ENCODE data around the gene WIZ. TPM values are rescaled to one million over a fixed set of nuclear protein-coding genes. Genes with fewer than 3 reads are reported as not detected.

WIZ gene
- total and polyA plus RNA-seq, 2 of the 8 experiments (the other 6 are each of a cell fraction or from before 2014, with no cell fraction given) = 12.5 to 33.2 TPM

- H2BK15ac ChIP-seq (ENCODE audit: low read length) = peak overlapping the region; percentile 10; the same call in 1 of the 2 replicates
- peak overlapping the region; percentile 90 to 100 (median 98) for H3K9ac ChIP-seq (replicated peaks in 1 of 4; ENCODE audit: extremely low read depth in 1 of 4, low read depth in 3 of 4, low read length in 3 of 4)
- no peak overlapping the region for H3K23ac ChIP-seq (ENCODE audit: insufficient read length)
- no peak overlapping the region for H2BK120ac ChIP-seq (replicated peaks; ENCODE audit: low read depth, low read length)
- peaks cover 0 to 6% (median 2%) of the 10 kb centered on the region in 4 experiments; a peak in 5 of 8 replicates for H3K36me3 ChIP-seq (ENCODE audit: control insufficient read depth in 2 of 4, insufficient read depth in 4 of 4, low read length in 3 of 4)
- no peaks in the 10 kb centered on the region for H3K9me3 ChIP-seq (ENCODE audit: insufficient read depth in 2 of 2, low read depth in 1 of 2, low read length in 1 of 2)
- H3K56ac ChIP-seq (replicated peaks; ENCODE audit: insufficient read length, low read depth, low read length) = no peak overlapping the region
- H4K20me1 ChIP-seq (replicated peaks in 1 of 2; ENCODE audit: control insufficient read depth in 1 of 2, insufficient read depth in 2 of 2, low read length in 2 of 2) = peaks cover 8 to 34% of the 10 kb centered on the region in 2 experiments
- H2BK12ac ChIP-seq (ENCODE audit: low read depth, low read length) = peak overlapping the region; percentile 75; the same call in 1 of the 2 replicates
- H3K23me2 ChIP-seq (ENCODE audit: low read depth, low read length) = peaks cover 10% of the 10 kb centered on the region
- peak overlapping the region; percentile 91 to 92 for H3K4me2 ChIP-seq (ENCODE audit: insufficient read depth in 1 of 2, low read depth in 2 of 2, low read length in 2 of 2)
- no peaks in the 10 kb centered on the region for H3K27me3 ChIP-seq (replicated peaks in 1 of 4; ENCODE audit: control insufficient read depth in 3 of 4, extremely low read depth in 1 of 4, insufficient read depth in 3 of 4, low read length in 3 of 4)
- H3K18ac ChIP-seq (ENCODE audit: extremely low read depth, low read length) = 0 out of 2 replicates have a peak overlapping the region, but pooled peaks have one; percentile 48
- H2BK5ac ChIP-seq (ENCODE audit: low read depth, low read length) = peak overlapping the region; percentile 92
- peak overlapping the region; percentile 97 for H3K27ac ChIP-seq (ENCODE audit: low read depth, low read length)
- no peak overlapping the region; the same call in 1 of the 2 replicates for H2AK5ac ChIP-seq (ENCODE audit: low read depth, low read length)
- peak overlapping the region; percentile 65 for H3K4ac ChIP-seq (replicated peaks; ENCODE audit: insufficient read length, low read depth, low read length)
- POLR2A ChIA-PET (ENCODE audit: partially characterized antibody) = interaction anchor here (0.6 to 5.6 kb wide), 48 partner anchors 9 to 732 kb away, joined by 3 to 60 read pairs (median 4); partner anchors contain the start of genes AKAP8L, BRD4 and NOTCH3
- no peak overlapping the region for H3K14ac ChIP-seq (ENCODE audit: insufficient read length)
- H3K4me1 ChIP-seq (replicated peaks in 1 of 4; ENCODE audit: control insufficient read depth in 3 of 4, insufficient read depth in 4 of 4, low read length in 3 of 4) = peaks cover 0 to 9% (median 6%) of the 10 kb centered on the region in 4 experiments; a peak in 6 of 7 replicates
- FAIRE-seq = no peak
- H4K5ac ChIP-seq (ENCODE audit: insufficient read length, low read depth, low read length) = no peak overlapping the region
- peak overlapping the region; percentile 71 for H4K91ac ChIP-seq (replicated peaks; ENCODE audit: insufficient read length, low read length)
- DNase-seq (ENCODE audit: low read depth in 1 of 2, low spot score in 2 of 2) = no peak
- WGBS, 2 experiments (ENCODE audit: extremely low coverage in 1 of 2, insufficient coverage in 1 of 2, insufficient read length in 1 of 2, insufficient replicate concordance in 2 of 2, low coverage in 1 of 2, low lambda C conversion rate in 2 of 2, missing lambda C conversion rate in 1 of 2) = 3% methylated on average over 22 of the region's 22 CpGs; no CpG with 5 or more reads in 1 of the 2 experiments
- CTCF ChIA-PET (ENCODE audit: partially characterized antibody) = interaction anchor here (0.6 to 1.9 kb wide), 7 partner anchors 8 to 224 kb away, joined by 3 to 5 read pairs (median 3); no protein-coding TSS in a partner anchor
- H3K4me3 ChIP-seq (ENCODE audit: extremely low read depth in 1 of 4, insufficient read depth in 2 of 4, low read depth in 3 of 4, low read length in 4 of 4) = peak overlapping the region; percentile 84 to 99 (median 94)
- H3K79me1 ChIP-seq (ENCODE audit: low read depth, low read length) = peaks cover 15% of the 10 kb centered on the region; the same call in 1 of the 2 replicates
- no peak overlapping the region for H2AFZ ChIP-seq (ENCODE audit: low read length)
- peaks cover 35 to 52% of the 10 kb centered on the region in 2 experiments for H3K79me2 ChIP-seq (ENCODE audit: control insufficient read depth in 1 of 2, insufficient read depth in 2 of 2, low read length in 2 of 2)
- no peak overlapping the region for H2BK20ac ChIP-seq (ENCODE audit: low read length)
- H4K8ac ChIP-seq (ENCODE audit: extremely low read depth, insufficient read depth, low read length) = peak overlapping the region; percentile 99
- TF ChIP-seq POLR2A (IDR thresholded peaks at IDR 0.05; ENCODE audit: control extremely low read depth in 1 of 2, low read depth in 2 of 2, low read length in 2 of 2) (no peak), RBBP5 (IDR thresholded peaks at IDR 0.05; ENCODE audit: borderline replicate concordance, low read depth, low read length) (0 out of 2 replicates have a peak, but pooled peaks have one; percentile 21), SAP30 (IDR thresholded peaks at IDR 0.05; ENCODE audit: insufficient read depth, insufficient replicate concordance, low read length) (peak; percentile 81), E2F6 (IDR thresholded peaks at IDR 0.05) (no peak), KDM4A (IDR thresholded peaks at IDR 0.05; ENCODE audit: low read depth, low read length, severe bottlenecking) (peak; percentile 18), RFX5 (IDR thresholded peaks at IDR 0.05; ENCODE audit: borderline replicate concordance, low read depth, low read length) (no peak), MAX (IDR thresholded peaks at IDR 0.05) (peak; percentile 57), SP1 (IDR thresholded peaks at IDR 0.05; ENCODE audit: low read depth, low read length) (no peak), TCF12 (IDR thresholded peaks at IDR 0.05; ENCODE audit: low read depth, low read length) (no peak), SIN3A (conservative IDR thresholded peaks at IDR 0.05 in 1 of 2, IDR thresholded peaks at IDR 0.05 in 1 of 2; ENCODE audit: low read depth in 1 of 2, low read length in 2 of 2) (peak; percentile 62 to 64; a peak in 1 of 4 replicates)
These were observed 71.1 kb downstream of the WIZ start for GRCh38 chr19:15378534-15379082.

Data from H1 (cell line).